Measurements from ENCODE around the gene LDLRAD1. TPM values are rescaled to one million over a fixed set of nuclear protein-coding genes. Genes with fewer than 3 reads are reported as not detected.
"Not testable (repeated sequence)": the region's sequence is repeated elsewhere in the genome, so short reads cannot be mapped to it uniquely, and the experiment has no call there.

The LDLRAD1 gene
- total RNA-seq, 2 donors from 2014 or later, result not detected

- peak overlapping the region; percentile 85 to 90 for H3K4me3 ChIP-seq
- no peaks in the 10 kb centered on the region for H3K27me3 ChIP-seq
- DNase-seq (ENCODE audit: low spot score), result no peak
- H3K36me3 ChIP-seq, result no peaks in the 10 kb centered on the region
- peaks cover 0 to 56% of the 10 kb centered on the region in 2 donors for H3K4me1 ChIP-seq
- no peaks in the 10 kb centered on the region for H3K9me3 ChIP-seq
- H3K27ac ChIP-seq, result peak overlapping the region; percentile 92 to 93
- TF ChIP-seq CTCF (IDR thresholded peaks at IDR 0.05), result no peak
Measured at GRCh38 chr1:54052431-54052933, 34.5 kb upstream of the LDLRAD1 start.

- H3K4me3 ChIP-seq, result peak overlapping the region; percentile 85 to 90
- TF ChIP-seq CTCF (IDR thresholded peaks at IDR 0.05), result no peak
- no peaks in the 10 kb centered on the region for H3K27me3 ChIP-seq
- peaks cover 0 to 61% of the 10 kb centered on the region in 2 donors for H3K4me1 ChIP-seq
- H3K27ac ChIP-seq, result peak overlapping the region; percentile 92 to 93
- no peak for DNase-seq (ENCODE audit: low spot score)
- H3K36me3 ChIP-seq, result no peaks in the 10 kb centered on the region
- H3K9me3 ChIP-seq, result no peaks in the 10 kb centered on the region
Measured at GRCh38 chr1:54051933-54052430, 34.0 kb upstream of the LDLRAD1 start.

GRCh38 chr1:54050435-54050834 lies 32.4 kb upstream of the LDLRAD1 start:
- not testable (repeated sequence) for H3K36me3 ChIP-seq; H3K27ac ChIP-seq; H3K9me3 ChIP-seq; H3K27me3 ChIP-seq; DNase-seq (ENCODE audit: low spot score); H3K4me3 ChIP-seq
- H3K4me1 ChIP-seq, result peaks cover 0 to 70% of the 10 kb centered on the region in 2 donors

- H3K4me1 ChIP-seq, result peaks cover 0 to 69% of the 10 kb centered on the region in 2 donors
Measured at GRCh38 chr1:54047384-54048305, 29.7 kb upstream of the LDLRAD1 start.

GRCh38 chr1:54046671-54047383 lies 28.8 kb upstream of the LDLRAD1 start:
- Histone ChIP-seq H3K9me3 (no peaks in the 10 kb centered on the region), H3K36me3 (peaks cover 18% of the 10 kb centered on the region), H3K27ac (no peak overlapping the region), H3K4me3 (no peak overlapping the region), H3K27me3 (no peaks in the 10 kb centered on the region), H3K4me1 (peaks cover 0 to 63% of the 10 kb centered on the region in 2 donors)
- no peak for DNase-seq (ENCODE audit: low spot score)
- TF ChIP-seq CTCF (IDR thresholded peaks at IDR 0.05), result no peak

More at GRCh38 chr1:54047384-54048305, 29.7 kb upstream of the LDLRAD1 start:
- no peak for DNase-seq (ENCODE audit: low spot score)
- no peak overlapping the region for H3K27ac ChIP-seq
- no peak overlapping the region for H3K4me3 ChIP-seq
- peaks cover 10% of the 10 kb centered on the region for H3K36me3 ChIP-seq
- H3K27me3 ChIP-seq, result no peaks in the 10 kb centered on the region
- TF ChIP-seq CTCF (IDR thresholded peaks at IDR 0.05), result no peak
- no peaks in the 10 kb centered on the region for H3K9me3 ChIP-seq

GRCh38 chr1:54045496-54045895 lies 27.5 kb upstream of the LDLRAD1 start:
- Histone ChIP-seq H3K4me3 (no peak overlapping the region), H3K4me1 (peaks cover 0 to 50% of the 10 kb centered on the region in 2 donors), H3K27ac (no peak overlapping the region), H3K9me3 (no peaks in the 10 kb centered on the region), H3K36me3 (peaks cover 31% of the 10 kb centered on the region), H3K27me3 (no peaks in the 10 kb centered on the region)
- no peak for DNase-seq (ENCODE audit: low spot score)
- TF ChIP-seq CTCF (IDR thresholded peaks at IDR 0.05), result no peak

Data from right atrium auricular region (tissue), 2 donors.